ENCODE measurements around the gene PRPF38A. TPM values are rescaled to one million over a fixed set of nuclear protein-coding genes. Genes with fewer than 3 reads are reported as not detected.

Gene PRPF38A
- polyA plus RNA-seq, 12 donors: 41.1 to 64.0 (median 47.4) TPM; not detected in 1

- no peak for DNase-seq
Measured at GRCh38 chr1:52454779-52455178, 50.4 kb downstream of the PRPF38A start.

- no peak for DNase-seq
Measured at GRCh38 chr1:52455686-52456085, 51.3 kb downstream of the PRPF38A start.

- DNase-seq: no peak
Measured at GRCh38 chr1:52460694-52461093, 56.3 kb downstream of the PRPF38A start.

GRCh38 chr1:52461821-52462220 is 57.4 kb downstream of the PRPF38A start:
- DNase-seq: no peak

GRCh38 chr1:52463891-52464290 is 59.5 kb downstream of the PRPF38A start:
- no peak for DNase-seq

- DNase-seq: no peak
Measured at GRCh38 chr1:52469108-52469507, 64.7 kb downstream of the PRPF38A start.

Other genes starting within 250 kb of the PRPF38A start
- gene CC2D1B, start 38.4 kb upstream of the PRPF38A start, polyA plus RNA-seq (ENCODE audit: insufficient read length in 12 of 12): 10 to 100 TPM in 11 of 12 donors, not detected in 1; 16.9 to 31.8 (median 24.3) TPM
- 1 to 10 TPM in 10 of 12 donors, not detected in 2; 2.1 to 5.0 (median 3.3) TPM for gene ORC1, start 179 bp upstream of the PRPF38A start, polyA plus RNA-seq (ENCODE audit: insufficient read length in 12 of 12)
- 100 to 1,000 TPM in 4 of 12 donors, 10 to 100 TPM in 7, not detected in 1; 56.8 to 127 (median 91.5) TPM for gene TUT4, start 148.5 kb downstream of the PRPF38A start, polyA plus RNA-seq (ENCODE audit: insufficient read length in 12 of 12)
- 100 to 1,000 TPM in 11 of 12 donors, not detected in 1; 112 to 157 (median 137) TPM for gene GPX7, start 197.8 kb downstream of the PRPF38A start, polyA plus RNA-seq (ENCODE audit: insufficient read length in 12 of 12)
- 1 to 10 TPM in 11 of 12 donors, not detected in 1; 2.6 to 8.1 (median 4.7) TPM for gene SHISAL2A, start 228.6 kb downstream of the PRPF38A start, polyA plus RNA-seq (ENCODE audit: insufficient read length in 12 of 12)